Uterine smooth muscle cell (primary cell): ENCODE data around the gene ZNF540. TPM values are rescaled to one million over a fixed set of nuclear protein-coding genes. Genes with fewer than 3 reads are reported as not detected.

ENCODE experiments used
- total RNA-seq: library from RNA; depleted of rRNA; stranded (reverse); fragments of >200 nt; gene quantifications from 2 replicates; pipeline ENCODE4 v1.2.3, GENCODE V29; 2014

ZNF540 gene
- total RNA-seq, result 0.11 and 0.50 TPM in 2 replicates

GRCh38 chr19:37594304-37594981 is at the start of gene ZNF540, which contains the start of gene ZNF571:
ZNF540 (plus strand) TSS chr19:37594876; CDS start chr19:37598448, 3,572 bp downstream.
ZNF571 (minus strand) TSS chr19:37594792; CDS start chr19:37586676, 8,116 bp downstream.

GRCh38 chr19:37655301-37655688 is 60.6 kb downstream of the ZNF540 start, which contains the start of gene ZFP30:
ZFP30 (minus strand) TSS chr19:37655465; CDS start chr19:37647822, 7,643 bp downstream.

Other genes with a start within 250 kb of the ZNF540 start
- 5.6 and 5.8 TPM in 2 replicates for gene ZNF527, start 223.8 kb upstream of the ZNF540 start, total RNA-seq
- 5.3 and 7.1 TPM in 2 replicates for gene ZNF569, start 127.4 kb upstream of the ZNF540 start, total RNA-seq
- gene ZNF570, start 125.5 kb upstream of the ZNF540 start, total RNA-seq, result 7.0 and 7.6 TPM in 2 replicates
- gene ZNF793, start 87.9 kb upstream of the ZNF540 start, total RNA-seq, result 0.89 and 1.4 TPM in 2 replicates
- 1.4 and 2.2 TPM in 2 replicates for gene ZNF571, start 84 bp upstream of the ZNF540 start, total RNA-seq
- gene ZFP30, start 60.6 kb downstream of the ZNF540 start, total RNA-seq, result 19.4 and 22.1 TPM in 2 replicates
- 4.5 and 6.7 TPM in 2 replicates for gene ZNF607, start 124.9 kb downstream of the ZNF540 start, total RNA-seq
- 6.9 and 7.1 TPM in 2 replicates for gene ZNF573, start 184.7 kb downstream of the ZNF540 start, total RNA-seq